Measurements from ENCODE around the gene CPNE2. TPM values are rescaled to one million over a fixed set of nuclear protein-coding genes. Genes with fewer than 3 reads are reported as not detected.

CPNE2 gene
- total RNA-seq, 3 donors from 2014 or later (not counting 1 experiment from before 2014, with no cell fraction given): 2.0 to 2.6 (median 2.4) TPM

DNA sequence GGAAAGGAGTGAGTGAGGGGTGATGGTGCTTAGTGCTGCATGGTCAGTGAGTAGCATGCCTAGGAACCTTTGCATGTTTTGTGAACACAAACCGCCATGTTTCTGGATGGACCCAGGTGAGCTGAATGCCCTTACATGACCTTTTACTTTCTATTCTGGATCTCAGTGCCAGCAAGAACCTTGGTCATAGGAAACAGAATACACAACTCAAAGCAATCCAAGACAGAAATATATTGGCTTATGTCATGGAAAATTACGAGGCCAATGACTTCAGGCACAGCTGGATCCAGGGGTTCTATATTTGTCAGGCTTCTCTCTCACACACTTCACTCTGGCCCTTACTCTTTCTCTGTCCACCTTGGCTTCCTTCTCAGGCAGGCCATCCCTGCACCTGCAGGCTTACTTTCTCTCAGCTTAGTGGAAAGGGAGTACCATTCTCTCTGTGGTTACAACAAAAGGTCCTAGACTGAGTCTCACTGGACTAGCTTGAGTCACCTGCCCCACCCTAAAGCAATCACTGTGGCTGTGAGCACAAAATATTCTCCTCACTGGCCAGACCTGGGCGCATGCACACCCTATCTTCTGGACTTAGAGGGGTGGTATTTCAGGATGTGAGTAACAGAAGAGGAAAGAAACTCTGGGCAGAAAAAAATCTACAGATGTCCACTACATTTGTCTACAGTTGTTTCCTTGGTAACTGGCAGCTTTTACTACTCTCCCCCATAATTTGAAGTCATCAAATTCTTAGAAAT lies 20.4 kb upstream of the CPNE2 start:
- intact Hi-C loops (cut with micrococcal nuclease): loop anchor here (2.0 kb wide), 2 partner anchors 31 to 57 kb away; no protein-coding TSS in a partner anchor
- ATAC-seq: peak; percentile 30 to 54 (median 52)
- Histone ChIP-seq H3K4me1 (ENCODE audit: control insufficient read depth, insufficient read depth, low read length) (peaks cover 15% of the 10 kb centered on the region), H3K4me3 (ENCODE audit: low read length) (no peak overlapping the region), H3K9me3 (ENCODE audit: control insufficient read depth, insufficient read depth, low read length) (peaks cover 22% of the 10 kb centered on the region), H3K27me3 (ENCODE audit: control insufficient read depth, insufficient read depth, low read length) (no peaks in the 10 kb centered on the region), H3K27ac (ENCODE audit: low read length) (peak overlapping the region; percentile 70), H3K36me3 (ENCODE audit: control insufficient read depth, insufficient read depth, low read length) (peaks cover 75% of the 10 kb centered on the region)
- H3K4me1 Mint-ChIP-seq: peaks cover 36 to 39% of the 10 kb centered on the region in 2 donors
- 100% methylated on average over 2 of the region's 3 CpGs for WGBS (ENCODE audit: insufficient coverage)
- peaks cover 20% of the 10 kb centered on the region for H3K36me3 Mint-ChIP-seq
- DNase-seq: peak in 1 of 2 donors; percentile 46
- H3K27me3 Mint-ChIP-seq (ENCODE audit: low read depth in 2 of 2): no peaks in the 10 kb centered on the region
- TF ChIP-seq CTCF (IDR thresholded peaks at IDR 0.05): no peak
- H3K27ac Mint-ChIP-seq: peak overlapping the region; percentile 83 to 88
- H3K9me3 Mint-ChIP-seq: peaks cover 3 to 9% of the 10 kb centered on the region in 2 donors
- H3K4me3 Mint-ChIP-seq: peak overlapping the region; percentile 66

DNA sequence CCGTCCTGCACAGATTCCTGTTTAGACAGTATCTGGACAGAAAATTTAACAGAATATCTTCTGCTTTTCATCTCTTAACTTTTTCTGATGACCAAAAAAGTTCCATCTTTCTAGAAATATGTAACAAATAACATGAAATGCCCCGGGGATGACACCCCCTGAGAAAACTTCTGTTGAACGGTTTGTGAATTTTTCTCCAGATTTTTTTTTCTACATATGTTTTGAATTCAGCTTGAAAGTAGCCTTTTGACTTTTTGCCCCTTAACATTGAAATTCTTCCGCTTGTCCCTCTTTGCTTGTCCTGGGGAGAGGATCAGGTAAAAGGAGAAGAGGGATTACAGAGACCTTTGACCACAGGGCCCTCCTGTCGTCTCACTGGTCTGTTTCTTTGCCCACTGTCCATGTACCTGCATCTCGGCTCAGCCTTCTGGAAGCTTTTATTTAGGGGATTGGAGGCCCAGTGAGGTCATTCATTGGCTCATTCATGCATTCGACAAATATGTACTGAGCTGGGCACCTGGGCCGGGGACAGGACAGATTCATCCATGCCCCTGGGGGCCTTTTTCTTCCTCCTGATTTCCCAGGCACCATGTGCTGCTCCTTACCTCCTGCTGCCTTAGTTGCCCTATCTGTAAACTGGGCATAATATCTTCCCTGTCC lies 19.6 kb upstream of the CPNE2 start:
- Histone ChIP-seq H3K27me3 (ENCODE audit: control insufficient read depth, insufficient read depth, low read length) (no peaks in the 10 kb centered on the region), H3K4me1 (ENCODE audit: control insufficient read depth, insufficient read depth, low read length) (peaks cover 15% of the 10 kb centered on the region), H3K9me3 (ENCODE audit: control insufficient read depth, insufficient read depth, low read length) (peaks cover 22% of the 10 kb centered on the region), H3K4me3 (ENCODE audit: low read length) (no peak overlapping the region), H3K27ac (ENCODE audit: low read length) (no peak overlapping the region), H3K36me3 (ENCODE audit: control insufficient read depth, insufficient read depth, low read length) (peaks cover 76% of the 10 kb centered on the region)
- peaks cover 36 to 39% of the 10 kb centered on the region in 2 donors for H3K4me1 Mint-ChIP-seq
- no peak for ATAC-seq
- no peak for DNase-seq
- peak overlapping the region; percentile 49 for H3K4me3 Mint-ChIP-seq
- no peak for TF ChIP-seq CTCF (IDR thresholded peaks at IDR 0.05)
- peak overlapping the region; percentile 83 to 88 for H3K27ac Mint-ChIP-seq
- H3K27me3 Mint-ChIP-seq (ENCODE audit: low read depth in 2 of 2): no peaks in the 10 kb centered on the region
- intact Hi-C loops (cut with micrococcal nuclease): no loop called here
- WGBS (ENCODE audit: insufficient coverage): 87% methylated on average over 8 of the region's 8 CpGs
- H3K9me3 Mint-ChIP-seq: peaks cover 3 to 9% of the 10 kb centered on the region in 2 donors
- H3K36me3 Mint-ChIP-seq: peaks cover 20% of the 10 kb centered on the region

DNA sequence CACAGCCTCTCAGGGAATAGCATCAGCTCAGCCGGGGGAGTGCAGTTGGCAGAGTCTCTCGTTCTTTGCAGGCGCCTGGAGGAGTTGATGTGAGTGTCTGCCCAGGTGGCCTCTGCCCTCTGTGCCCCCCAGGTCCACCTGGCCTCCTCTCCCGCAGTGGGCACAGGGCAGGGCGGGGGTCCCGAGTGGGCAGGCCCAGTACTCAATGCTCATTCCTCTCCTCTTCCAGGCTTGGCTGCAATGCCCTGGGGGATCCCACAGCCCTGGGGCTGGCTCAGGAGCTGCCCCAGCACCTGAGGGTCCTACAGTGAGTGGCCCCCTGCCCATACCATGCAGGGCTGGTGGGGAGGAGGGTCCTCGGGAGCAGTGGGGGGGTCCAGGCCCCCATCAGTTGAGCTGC lies 14.7 kb upstream of the CPNE2 start:
- H3K27ac ChIP-seq (ENCODE audit: low read length): no peak overlapping the region
- 95% methylated on average over 7 of the region's 7 CpGs for WGBS (ENCODE audit: insufficient coverage)

More for the DNA sequence above, 14.7 kb upstream of the CPNE2 start:
- no peaks in the 10 kb centered on the region for H3K4me1 ChIP-seq (ENCODE audit: control insufficient read depth, insufficient read depth, low read length)
- H3K9me3 ChIP-seq (ENCODE audit: control insufficient read depth, insufficient read depth, low read length): no peaks in the 10 kb centered on the region
- Mint-ChIP-seq H3K4me1 (peaks cover 3 to 6% of the 10 kb centered on the region in 2 donors), H3K36me3 (peaks cover 3% of the 10 kb centered on the region), H3K9me3 (no peaks in the 10 kb centered on the region), H3K27me3 (ENCODE audit: low read depth in 2 of 2) (no peaks in the 10 kb centered on the region), H3K27ac (no peak overlapping the region), H3K4me3 (no peak overlapping the region)
- DNase-seq (no peak), ATAC-seq (no peak)
- intact Hi-C loops (cut with micrococcal nuclease): no loop called here
- no peak overlapping the region for H3K4me3 ChIP-seq (ENCODE audit: low read length)
- no peaks in the 10 kb centered on the region for H3K27me3 ChIP-seq (ENCODE audit: control insufficient read depth, insufficient read depth, low read length)
- peaks cover 84% of the 10 kb centered on the region for H3K36me3 ChIP-seq (ENCODE audit: control insufficient read depth, insufficient read depth, low read length)
- no peak for TF ChIP-seq CTCF (IDR thresholded peaks at IDR 0.05)
